ENCODE measurements around the gene CAPN14. TPM values are rescaled to one million over a fixed set of nuclear protein-coding genes. Genes with fewer than 3 reads are reported as not detected.

Gene CAPN14
- total RNA-seq, 2 experiments from 2014 or later: 0.59 to 0.69 TPM

GRCh38 chr2:31254237-31255203 is 37.2 kb upstream of the CAPN14 start:
- Mint-ChIP-seq H3K4me3 (no peak overlapping the region), H3K27me3 (no peaks in the 10 kb centered on the region), H3K4me1 (ENCODE audit: low read depth) (no peaks in the 10 kb centered on the region), H3K36me3 (ENCODE audit: low read depth) (no peaks in the 10 kb centered on the region), H3K27ac (no peak overlapping the region), H3K9me3 (no peaks in the 10 kb centered on the region)
- no peak for ATAC-seq
- TF ChIP-seq, protein P1, sequence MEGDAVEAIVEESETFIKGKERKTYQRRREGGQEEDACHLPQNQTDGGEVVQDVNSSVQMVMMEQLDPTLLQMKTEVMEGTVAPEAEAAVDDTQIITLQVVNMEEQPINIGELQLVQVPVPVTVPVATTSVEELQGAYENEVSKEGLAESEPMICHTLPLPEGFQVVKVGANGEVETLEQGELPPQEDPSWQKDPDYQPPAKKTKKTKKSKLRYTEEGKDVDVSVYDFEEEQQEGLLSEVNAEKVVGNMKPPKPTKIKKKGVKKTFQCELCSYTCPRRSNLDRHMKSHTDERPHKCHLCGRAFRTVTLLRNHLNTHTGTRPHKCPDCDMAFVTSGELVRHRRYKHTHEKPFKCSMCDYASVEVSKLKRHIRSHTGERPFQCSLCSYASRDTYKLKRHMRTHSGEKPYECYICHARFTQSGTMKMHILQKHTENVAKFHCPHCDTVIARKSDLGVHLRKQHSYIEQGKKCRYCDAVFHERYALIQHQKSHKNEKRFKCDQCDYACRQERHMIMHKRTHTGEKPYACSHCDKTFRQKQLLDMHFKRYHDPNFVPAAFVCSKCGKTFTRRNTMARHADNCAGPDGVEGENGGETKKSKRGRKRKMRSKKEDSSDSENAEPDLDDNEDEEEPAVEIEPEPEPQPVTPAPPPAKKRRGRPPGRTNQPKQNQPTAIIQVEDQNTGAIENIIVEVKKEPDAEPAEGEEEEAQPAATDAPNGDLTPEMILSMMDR (IDR thresholded peaks at IDR 0.05): no peak
- ChIA-PET CTCF (no interaction called here), POLR2A (no interaction called here)
- DNase-seq: no peak
- intact Hi-C loops (cut with micrococcal nuclease): no loop called here

GRCh38 chr2:31253356-31254131 is 36.2 kb upstream of the CAPN14 start:
- CTCF ChIA-PET: no interaction called here
- Mint-ChIP-seq H3K4me1 (ENCODE audit: low read depth) (no peaks in the 10 kb centered on the region), H3K9me3 (no peaks in the 10 kb centered on the region), H3K4me3 (no peak overlapping the region), H3K27ac (no peak overlapping the region), H3K27me3 (no peaks in the 10 kb centered on the region), H3K36me3 (ENCODE audit: low read depth) (no peaks in the 10 kb centered on the region)
- DNase-seq (no peak), ATAC-seq (no peak)
- TF ChIP-seq, protein P1 (IDR thresholded peaks at IDR 0.05): no peak
- intact Hi-C loops (cut with micrococcal nuclease): no loop called here
- POLR2A ChIA-PET: interaction anchor here (0.6 kb wide), 1 partner anchor 601 kb away, joined by 3 read pairs; no protein-coding TSS in a partner anchor

DNA sequence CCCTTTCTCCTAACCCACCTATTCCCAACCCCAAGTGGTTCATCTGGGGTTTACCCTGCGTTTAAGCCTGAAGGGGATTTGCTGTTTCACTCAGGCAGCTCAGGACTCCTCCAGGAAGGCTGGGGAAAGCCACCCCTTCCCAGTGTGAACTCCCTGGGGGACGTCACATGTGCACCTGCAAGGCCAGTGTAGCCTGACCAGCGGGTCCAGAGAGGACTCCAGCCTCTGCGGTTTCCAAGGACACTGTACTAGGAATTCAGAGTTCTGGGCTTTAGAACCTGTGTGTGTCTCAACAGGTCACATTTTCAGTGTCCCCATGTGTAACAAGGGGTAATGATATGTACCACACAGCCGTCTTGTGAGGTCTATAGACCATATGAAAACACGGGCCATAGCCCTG is 34.5 kb upstream of the CAPN14 start:
- ChIA-PET POLR2A (no interaction called here), CTCF (no interaction called here)
- ATAC-seq: no peak
- H3K27me3 Mint-ChIP-seq: no peaks in the 10 kb centered on the region
- TF ChIP-seq, protein P1 (IDR thresholded peaks at IDR 0.05): no peak
- H3K36me3 Mint-ChIP-seq (ENCODE audit: low read depth): no peaks in the 10 kb centered on the region
- no peaks in the 10 kb centered on the region for H3K9me3 Mint-ChIP-seq
- no peaks in the 10 kb centered on the region for H3K4me1 Mint-ChIP-seq (ENCODE audit: low read depth)
- no peak for DNase-seq
- intact Hi-C loops (cut with micrococcal nuclease): no loop called here
- no peak overlapping the region for H3K4me3 Mint-ChIP-seq
- H3K27ac Mint-ChIP-seq: no peak overlapping the region

GRCh38 chr2:31251018-31251417 is 33.7 kb upstream of the CAPN14 start:
- CTCF ChIA-PET: no interaction called here

More at GRCh38 chr2:31251018-31251417, 33.7 kb upstream of the CAPN14 start:
- Mint-ChIP-seq H3K36me3 (ENCODE audit: low read depth) (no peaks in the 10 kb centered on the region), H3K4me1 (ENCODE audit: low read depth) (no peaks in the 10 kb centered on the region), H3K4me3 (no peak overlapping the region), H3K27ac (no peak overlapping the region), H3K9me3 (no peaks in the 10 kb centered on the region), H3K27me3 (no peaks in the 10 kb centered on the region)
- POLR2A ChIA-PET: no interaction called here
- intact Hi-C loops (cut with micrococcal nuclease): no loop called here
- no peak for ATAC-seq
- TF ChIP-seq, protein P1 (IDR thresholded peaks at IDR 0.05): no peak
- DNase-seq: no peak

All from activated CD8-positive, alpha-beta T cell treated with anti-CD3 and anti-CD28 coated beads for 36 hours (primary cell).